PC-3 (cell line): Measurements from ENCODE around the gene UBE2R2. TPM values are rescaled to one million over a fixed set of nuclear protein-coding genes. Genes with fewer than 3 reads are reported as not detected.

Experiments used
- ATAC-seq: fragments of 200-7000 bp; cut with Tn5 transposase; 2 replicates; pipeline ENCODE4 v1.9.1; 2020; ENCODE audit warnings: mild to moderate bottlenecking, moderate library complexity
- BruUV-seq: library from RNA; stranded (reverse); fragments of 400-500 nt; replicated peaks from 2 replicates; lab custom pipeline; 2021; lab: Mats Ljungman, UMichigan
- CTCF ChIA-PET: fragments of 300-600 bp; sonication (Branson Sonifier 250); formaldehyde crosslinking; loops from one replicate; lab custom pipeline; 2022; ENCODE audit warnings: antibody characterized with exemption; lab: Charles Lee
- POLR2A ChIA-PET: fragments of 300-600 bp; sonication (Branson Sonifier 250); formaldehyde crosslinking; loops from one replicate; lab custom pipeline; 2022; ENCODE audit warnings: antibody characterized with exemption; ENCODE audit not compliant: unreplicated experiment; lab: Charles Lee
- DNase-seq: peaks from one replicate; pipeline ENCODE4 v3.0.0-alpha.2; 2015
- H2AFZ ChIP-seq: fragments of 300-600 bp; sonication (generic); 2 replicates; pipeline ENCODE4 v1.6.0; 2016; ENCODE audit warnings: antibody characterized with exemption, low read length
- H3F3A ChIP-seq: fragments of 300-600 bp; sonication (generic); one replicate; pipeline ENCODE4 v1.6.0; 2017; ENCODE audit warnings: antibody characterized with exemption, low read length, control low read depth, mild to moderate bottlenecking; ENCODE audit not compliant: unreplicated experiment
- H3K27ac ChIP-seq: fragments of 300-600 bp; sonication (generic); 2 replicates; pipeline ENCODE4 v1.5.1; 2016; ENCODE audit warnings: mild to moderate bottlenecking, low read length
- H3K27me3 ChIP-seq: fragments of 300-600 bp; sonication (generic); 2 replicates; pipeline ENCODE4 v1.6.1; 2016; ENCODE audit warnings: low read length, mixed read lengths
- H3K36me3 ChIP-seq: fragments of 300-600 bp; sonication (generic); 2 replicates; pipeline ENCODE4 v1.6.1; 2016; ENCODE audit warnings: low read depth, mixed run types, low read length, mixed read lengths
- H3K4me1 ChIP-seq: fragments of 300-600 bp; sonication (generic); 2 replicates; pipeline ENCODE4 v1.5.1; 2016; ENCODE audit warnings: low read length; ENCODE audit not compliant: insufficient read depth
- H3K4me2 ChIP-seq: fragments of 300-600 bp; sonication (generic); 2 replicates; pipeline ENCODE4 v1.6.0; 2016; ENCODE audit warnings: low read length
- H3K4me3 ChIP-seq: fragments of 300-600 bp; sonication (generic); 2 replicates; pipeline ENCODE4 v1.5.1; 2016; ENCODE audit warnings: mild to moderate bottlenecking, low read length, mixed read lengths
- H3K79me2 ChIP-seq: fragments of 300-600 bp; sonication (generic); 2 replicates; pipeline ENCODE4 v1.6.1; 2017; ENCODE audit warnings: low read length, mixed read lengths
- H3K9ac ChIP-seq: fragments of 300-600 bp; sonication (generic); 2 replicates; pipeline ENCODE4 v1.6.0; 2016; ENCODE audit warnings: mild to moderate bottlenecking, low read length
- H3K9me2 ChIP-seq: fragments of 300-600 bp; sonication (generic); replicated peaks from 2 replicates; pipeline ENCODE4 v1.6.1; 2016; ENCODE audit warnings: mixed run types, low read length, mixed read lengths
- H3K9me3 ChIP-seq: fragments of 300-600 bp; sonication (generic); 2 replicates; pipeline ENCODE4 v1.6.1; 2016; ENCODE audit warnings: low read length, mixed read lengths
- H4K20me1 ChIP-seq: fragments of 300-600 bp; sonication (generic); 2 replicates; pipeline ENCODE4 v1.6.1; 2016; ENCODE audit warnings: low read length, mixed read lengths
- CTCF ChIP-seq: fragments of 300-600 bp; sonication (generic); conservative IDR thresholded peaks from 2 replicates; pipeline ENCODE4 v1.5.1; 2017; ENCODE audit warnings: antibody characterized with exemption, low read depth, mild to moderate bottlenecking, low read length
- EZH2 ChIP-seq: fragments of 300-600 bp; sonication (generic); IDR thresholded peaks from one replicate; pipeline ENCODE4 v1.6.1; 2017; ENCODE audit warnings: antibody characterized with exemption, mild to moderate bottlenecking, low read length; ENCODE audit not compliant: unreplicated experiment
- EZH2phosphoT487 ChIP-seq: fragments of 300-600 bp; sonication (generic); IDR thresholded peaks from 2 replicates; pipeline ENCODE4 v1.6.1; 2018; ENCODE audit warnings: mild to moderate bottlenecking, antibody characterized with exemption, low read length, borderline replicate concordance
- intact Hi-C: fragments of 100-400 bp; cut with micrococcal nuclease; formaldehyde crosslinking; loops from 2 replicates; pipeline ENCODE4 v1.9.0; 2023
- total RNA-seq: library from RNA; depleted of rRNA; stranded (reverse); fragments of >200 nt; gene quantifications from 2 replicates; pipeline ENCODE4 v1.2.3, GENCODE V29; 2014

Gene UBE2R2
- total RNA-seq, 1 experiment from 2014 or later = 18.4 TPM

GRCh38 chr9:33917036-33917435 lies 100.1 kb downstream of the UBE2R2 start:
- H2AFZ ChIP-seq = no peak overlapping the region
- H3K4me1 ChIP-seq = no peaks in the 10 kb centered on the region
- intact Hi-C loops = no loop called here
- peaks cover 46% of the 10 kb centered on the region for H3K36me3 ChIP-seq
- no TSS peak for BruUV-seq
- H3K9me2 ChIP-seq = no peaks in the 10 kb centered on the region
- no peak overlapping the region for H3K27ac ChIP-seq
- peaks cover under 1% of the 10 kb centered on the region for H3F3A ChIP-seq
- H3K79me2 ChIP-seq = no peaks in the 10 kb centered on the region
- no peak overlapping the region for H3K9ac ChIP-seq
- no peaks in the 10 kb centered on the region for H3K9me3 ChIP-seq
- H3K4me2 ChIP-seq = no peak overlapping the region
- no peaks in the 10 kb centered on the region for H3K27me3 ChIP-seq
- no peak for DNase-seq
- POLR2A ChIA-PET = no interaction called here
- TF ChIP-seq EZH2 (no peak), CTCF (no peak), EZH2phosphoT487 (no peak)
- H3K4me3 ChIP-seq = no peak overlapping the region
- H4K20me1 ChIP-seq = peaks cover 7% of the 10 kb centered on the region; the same call in 1 of the 2 replicates
- CTCF ChIA-PET = no interaction called here
- no peak for ATAC-seq

DNA sequence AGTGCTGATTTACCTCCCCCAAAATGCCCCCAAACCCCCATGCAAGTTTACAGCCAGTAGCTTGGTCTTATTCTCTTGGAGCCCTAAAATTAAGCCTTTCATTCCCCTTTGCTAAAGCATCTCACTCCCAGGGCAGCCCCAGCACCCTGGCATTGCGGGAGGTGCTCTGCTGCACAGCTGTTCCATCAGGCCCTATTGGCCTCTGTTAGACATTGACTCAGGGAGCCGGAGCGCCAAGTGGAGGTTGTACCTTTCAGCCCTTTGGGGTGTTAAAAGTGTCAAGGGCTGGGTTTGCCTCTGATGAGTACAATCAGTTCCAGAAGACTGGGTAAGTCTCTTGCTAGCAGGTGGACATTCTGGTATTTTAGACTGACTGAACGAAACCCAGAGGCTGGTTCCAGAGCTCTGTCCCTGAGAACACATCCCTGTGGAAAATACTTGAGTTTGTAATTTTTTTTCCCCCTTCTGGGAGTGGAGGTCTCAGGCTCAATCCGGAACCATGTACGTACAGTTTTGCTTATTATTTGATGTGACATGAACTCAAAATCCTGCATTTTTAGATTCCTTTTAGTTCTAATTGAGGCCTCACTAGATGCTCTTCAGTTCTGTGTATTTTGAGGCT lies 102.4 kb downstream of the UBE2R2 start:
- Histone ChIP-seq H3K4me1 (no peaks in the 10 kb centered on the region), H3K27me3 (no peaks in the 10 kb centered on the region), H3K79me2 (no peaks in the 10 kb centered on the region), H2AFZ (no peak overlapping the region), H4K20me1 (peaks cover 7% of the 10 kb centered on the region; the same call in 1 of the 2 replicates), H3K27ac (no peak overlapping the region), H3K9me3 (no peaks in the 10 kb centered on the region), H3F3A (no peaks in the 10 kb centered on the region), H3K36me3 (peaks cover 56% of the 10 kb centered on the region), H3K4me2 (no peak overlapping the region), H3K4me3 (no peak overlapping the region), H3K9me2 (no peaks in the 10 kb centered on the region), H3K9ac (no peak overlapping the region)
- intact Hi-C loops = no loop called here
- BruUV-seq = TSS peak; percentile 12
- ChIA-PET CTCF (no interaction called here), POLR2A (no interaction called here)
- no peak for TF ChIP-seq EZH2
- TF ChIP-seq EZH2phosphoT487 = no peak
- no peak for TF ChIP-seq CTCF
- no peak for ATAC-seq
- DNase-seq = no peak
